Right ventricle myocardium inferior (tissue), 1 donor: ENCODE measurements around the gene GRID1. TPM values are rescaled to one million over a fixed set of nuclear protein-coding genes. Genes with fewer than 3 reads are reported as not detected.
A peak's percentile ranks its signal among the peaks of the same experiment; 100 is the strongest.

Source experiments
- ATAC-seq: fragments of 200-7000 bp; cut with Tn5 transposase; one replicate; pipeline ENCODE4 v1.9.1; 2020; ENCODE audit warnings: mild to moderate bottlenecking, moderate library complexity
- DNase-seq: peaks from one replicate; pipeline ENCODE4 v3.0.0; 2021; ENCODE audit errors: missing footprints
- intact Hi-C: fragments of 100-400 bp; cut with DNase I; formaldehyde crosslinking; loops from one replicate; pipeline ENCODE4 v1.11.0; 2022
- total RNA-seq: library from RNA; stranded (reverse); fragmentation: NEBNext Ultra II Directional; extraction: Animal tissue kit (Norgen Biotek cat#: 25700); gene quantifications from one replicate; pipeline ENCODE4 v1.2.1, GENCODE V29; 2021
- donor health status: DM: no; HTN: yes; CAD: no; lungs with severe emphysema.

The GRID1 gene
- total RNA-seq, 1 donor from 2014 or later = 1.3 TPM

DNA sequence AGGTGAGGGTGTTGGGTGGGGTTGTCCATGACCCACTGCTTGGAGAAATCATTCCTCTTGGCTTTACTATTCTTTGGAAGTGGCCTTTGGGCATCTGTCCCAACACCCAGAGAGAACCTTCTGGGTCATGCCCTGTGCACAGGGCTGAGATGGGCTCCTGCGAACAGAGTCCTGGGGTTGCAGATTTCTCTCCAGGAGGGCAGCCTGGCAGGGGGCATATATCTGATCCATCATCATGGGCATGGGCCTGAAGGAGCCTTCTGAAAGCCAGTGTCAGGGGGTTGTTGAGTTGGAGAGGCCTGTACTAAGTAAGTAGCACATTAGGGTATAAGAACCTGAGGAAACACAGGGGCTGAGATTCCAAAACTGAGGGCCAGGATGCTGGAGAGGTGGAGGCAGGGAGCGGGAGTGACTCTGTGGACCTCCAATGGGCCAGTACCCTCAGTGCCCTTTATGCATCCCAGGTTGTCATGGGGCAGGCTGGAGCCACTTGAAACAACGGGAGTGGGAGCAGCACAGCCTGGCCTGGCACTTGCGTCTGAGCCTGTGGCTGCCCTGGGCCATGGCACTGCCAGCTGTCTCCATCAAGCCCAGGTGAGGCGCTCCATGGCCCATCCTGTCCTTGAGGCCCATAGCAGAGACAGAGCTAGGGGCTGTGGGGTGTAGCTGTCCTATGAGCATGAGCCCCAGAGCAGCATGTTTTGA, 203.7 kb downstream of the GRID1 start:
- no peak for ATAC-seq
- intact Hi-C loops = no loop called here
- DNase-seq = no peak

DNA sequence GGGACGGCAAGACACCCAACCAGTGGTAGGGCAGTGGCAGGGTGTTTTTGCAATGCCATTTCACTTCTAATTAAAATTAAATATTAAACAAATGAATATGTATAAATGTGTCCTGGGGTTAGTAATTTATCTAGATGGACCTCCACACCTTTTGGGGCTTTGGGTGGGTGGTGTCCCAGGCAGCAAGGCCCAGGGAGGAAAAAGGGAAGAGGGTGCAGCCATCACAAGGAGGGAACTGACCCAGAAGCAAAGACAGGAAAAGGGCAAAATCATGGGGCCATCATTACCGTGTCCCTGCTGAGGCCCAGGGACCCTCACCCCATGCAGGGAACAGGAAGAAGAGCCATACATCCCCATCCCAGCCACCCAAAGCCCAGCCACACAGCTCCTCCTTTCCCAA, 204.6 kb downstream of the GRID1 start:
- intact Hi-C loops = no loop called here
- ATAC-seq = no peak
- no peak for DNase-seq

DNA sequence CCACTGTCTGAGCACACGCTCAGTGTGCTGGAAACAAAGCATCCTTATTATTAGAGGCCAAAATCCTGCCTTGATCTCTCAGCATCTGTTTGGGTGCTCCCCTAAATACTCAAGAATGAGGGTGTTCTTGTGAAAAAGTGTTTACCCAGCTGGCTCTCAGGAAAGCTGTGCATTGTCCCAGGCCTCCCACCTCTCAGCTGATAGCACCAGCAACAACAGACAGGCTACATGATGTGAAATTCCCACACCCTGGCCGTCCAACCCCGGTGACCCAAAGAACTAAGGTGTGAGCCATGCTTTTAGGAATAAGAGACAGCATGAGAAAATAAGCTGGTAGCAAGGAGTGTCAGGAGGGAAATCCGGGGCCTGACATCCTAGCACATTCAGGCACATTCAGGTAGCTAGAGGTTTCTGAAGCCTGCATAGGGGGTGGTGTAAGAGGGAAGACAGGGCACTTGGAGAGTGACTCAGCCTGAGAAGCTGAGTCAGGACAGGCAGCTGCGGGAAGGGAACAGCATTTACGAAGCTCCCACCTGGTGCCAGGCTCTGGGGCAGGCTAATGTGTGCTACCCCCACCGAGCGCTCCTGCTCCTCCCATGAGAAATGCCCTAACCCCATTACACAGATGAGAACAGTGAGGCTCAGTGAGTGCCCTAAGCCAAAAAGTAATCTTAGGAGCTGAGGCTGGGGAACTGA, 205.6 kb downstream of the GRID1 start:
- intact Hi-C loops = no loop called here
- DNase-seq = no peak
- ATAC-seq = no peak

DNA sequence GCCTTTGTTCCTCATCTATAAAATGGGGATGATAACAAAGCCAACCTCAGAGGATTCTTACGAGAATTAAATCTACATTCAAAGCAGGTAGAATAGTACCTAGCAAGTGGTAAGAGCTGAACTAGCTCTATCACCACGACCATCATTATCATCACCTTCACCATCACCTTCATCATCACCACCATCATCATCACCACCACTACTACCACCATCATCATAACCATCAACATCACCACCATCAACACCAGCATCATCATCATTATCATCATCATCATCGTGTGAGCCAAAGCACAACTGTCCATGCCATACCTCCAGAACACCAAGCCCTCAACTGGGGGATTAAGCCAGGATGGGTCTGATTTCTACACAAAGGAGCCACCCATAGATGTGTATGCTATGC, 206.8 kb downstream of the GRID1 start:
- intact Hi-C loops = no loop called here
- DNase-seq = no peak
- no peak for ATAC-seq

DNA sequence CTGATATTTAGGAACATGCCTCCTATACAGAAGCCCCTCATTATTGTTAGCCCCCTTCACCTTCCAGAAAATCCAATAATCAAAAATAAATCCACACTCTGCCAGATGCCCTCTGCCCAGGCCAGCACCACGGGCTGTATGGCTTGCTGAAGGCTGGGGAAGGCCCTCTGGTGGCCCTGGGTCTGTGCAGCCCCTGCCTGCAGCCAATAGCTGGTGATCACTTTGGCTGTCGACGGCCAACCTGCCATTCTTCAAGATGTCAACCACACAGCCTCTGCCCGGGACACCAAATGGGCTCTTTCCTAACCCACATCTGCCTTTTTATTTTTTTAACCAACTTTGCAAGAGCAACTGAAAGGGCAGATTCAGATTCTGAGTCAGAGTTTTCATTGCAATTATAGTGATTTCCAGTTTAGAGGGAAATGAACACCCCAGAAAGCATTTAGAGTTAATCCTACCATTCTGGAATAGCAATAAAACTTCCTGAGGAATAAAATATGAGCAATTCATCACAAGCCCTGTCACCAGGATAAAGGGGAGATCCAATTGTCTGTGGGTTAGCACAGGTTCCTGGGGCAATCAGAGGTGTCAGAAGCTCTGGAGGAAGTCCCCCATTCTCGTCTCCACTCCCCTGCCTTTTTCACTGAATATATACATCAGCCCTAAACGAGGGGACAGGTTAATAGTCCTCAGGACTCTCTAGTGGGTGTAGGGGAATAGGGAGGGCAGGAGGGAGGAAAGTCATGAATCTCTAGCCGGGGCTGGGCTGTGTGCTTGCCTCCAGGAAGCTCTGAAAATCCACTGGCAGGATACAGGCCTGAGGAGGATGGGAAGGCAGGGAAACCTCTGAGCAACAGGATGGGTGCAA, 211.3 kb downstream of the GRID1 start:
- intact Hi-C loops = no loop called here
- no peak for ATAC-seq
- no peak for DNase-seq

DNA sequence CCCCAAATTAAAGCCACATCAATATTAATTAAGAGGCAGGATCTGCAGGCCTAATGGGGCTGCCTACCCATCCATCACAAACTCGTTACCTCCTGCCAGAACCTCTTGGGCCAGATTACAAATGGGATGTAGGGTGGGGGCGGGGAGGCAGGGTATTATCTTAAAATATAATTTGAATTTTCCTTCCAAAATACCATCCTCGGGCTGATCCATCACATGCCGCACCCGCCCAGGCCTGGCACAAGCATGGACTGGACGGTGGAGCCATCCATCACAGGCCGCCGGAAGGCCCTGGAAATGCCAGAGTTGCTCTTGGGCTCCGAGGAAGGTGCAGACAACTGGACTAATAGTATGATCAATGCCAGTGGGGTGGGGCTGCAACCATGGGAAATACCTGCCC, 212.8 kb downstream of the GRID1 start:
- no peak for ATAC-seq
- DNase-seq = no peak
- intact Hi-C loops = no loop called here

DNA sequence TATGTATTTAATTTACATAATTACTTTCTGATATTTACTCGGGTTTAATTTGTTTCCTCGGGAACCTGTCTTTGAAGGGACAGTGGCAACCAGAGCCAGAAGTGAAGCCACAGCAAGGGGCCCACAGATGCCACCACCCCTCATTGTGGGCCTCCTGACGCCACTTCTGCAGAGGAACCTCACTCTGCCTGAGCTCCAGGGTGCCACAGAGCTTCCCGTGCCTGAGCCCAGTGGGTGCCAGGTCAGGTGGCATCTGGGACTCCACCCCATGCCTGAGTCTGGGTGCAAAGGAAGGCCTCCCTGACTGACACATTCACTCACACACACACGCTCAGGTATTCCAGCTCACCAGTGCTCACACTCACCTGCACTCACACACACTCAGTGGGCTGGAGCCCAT, 213.7 kb downstream of the GRID1 start:
- DNase-seq = no peak
- intact Hi-C loops = no loop called here
- no peak for ATAC-seq

DNA sequence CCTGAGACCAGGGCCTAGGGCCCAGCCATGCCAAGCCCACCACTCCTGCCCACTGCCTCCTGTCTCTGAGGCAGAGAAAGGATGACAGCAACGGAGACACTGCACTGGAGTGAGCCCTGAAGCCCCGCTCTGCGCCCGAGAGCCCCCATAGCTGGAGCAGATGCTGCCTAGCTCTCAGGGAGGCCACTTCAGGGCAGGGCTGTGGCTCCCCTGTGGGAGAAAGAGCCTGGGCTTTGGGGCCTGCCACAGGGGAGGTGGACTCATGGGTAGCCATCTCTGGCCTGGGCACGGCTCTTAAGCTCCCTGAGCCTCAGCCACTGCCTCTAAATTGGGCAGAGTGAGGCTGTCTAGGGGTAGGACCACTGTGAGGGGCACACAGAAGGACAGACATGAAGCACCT, 214.2 kb downstream of the GRID1 start:
- ATAC-seq = no peak
- intact Hi-C loops = no loop called here

DNA sequence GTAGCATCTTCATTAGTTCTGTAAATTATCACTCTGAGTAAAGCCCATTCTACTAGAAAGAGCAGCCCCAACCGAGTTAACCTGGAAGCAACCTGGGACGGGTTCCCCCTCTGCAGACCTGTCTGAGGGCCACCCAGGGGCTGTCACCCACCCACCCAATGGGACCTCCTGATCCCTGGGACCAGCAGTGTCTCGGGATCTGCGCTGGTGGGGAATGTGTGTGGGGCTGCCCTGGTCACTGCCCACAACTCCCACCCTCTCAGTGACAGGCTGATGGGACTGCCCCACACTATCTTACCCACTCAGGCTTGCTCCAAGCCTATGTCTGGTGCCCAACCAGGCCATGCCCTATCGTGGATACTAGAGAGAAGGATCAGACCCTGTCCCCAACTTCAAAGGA, 215.0 kb downstream of the GRID1 start:
- DNase-seq = no peak
- intact Hi-C loops = no loop called here
- no peak for ATAC-seq

More for the DNA sequence above, 214.2 kb downstream of the GRID1 start:
- DNase-seq = no peak

DNA sequence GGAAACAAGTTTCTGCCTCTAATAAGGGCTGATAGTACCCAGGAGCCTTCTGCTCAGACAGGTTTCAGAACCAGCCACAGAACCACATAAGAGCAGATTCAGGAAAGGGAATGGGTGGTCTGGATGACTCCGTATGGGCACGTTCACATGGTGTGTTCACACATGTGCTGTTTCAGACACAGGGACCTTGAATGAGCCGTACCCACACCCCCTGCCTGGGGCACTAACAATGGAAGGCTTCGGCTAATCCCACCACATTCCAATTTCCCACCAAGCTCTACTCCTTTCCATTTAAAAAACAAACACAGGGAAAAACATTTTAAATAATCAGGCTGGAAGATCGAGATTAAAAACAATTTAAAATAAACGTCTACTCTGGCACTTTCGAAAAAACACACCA, 217.3 kb downstream of the GRID1 start:
- intact Hi-C loops = no loop called here
- DNase-seq (no peak), ATAC-seq (no peak)

DNA sequence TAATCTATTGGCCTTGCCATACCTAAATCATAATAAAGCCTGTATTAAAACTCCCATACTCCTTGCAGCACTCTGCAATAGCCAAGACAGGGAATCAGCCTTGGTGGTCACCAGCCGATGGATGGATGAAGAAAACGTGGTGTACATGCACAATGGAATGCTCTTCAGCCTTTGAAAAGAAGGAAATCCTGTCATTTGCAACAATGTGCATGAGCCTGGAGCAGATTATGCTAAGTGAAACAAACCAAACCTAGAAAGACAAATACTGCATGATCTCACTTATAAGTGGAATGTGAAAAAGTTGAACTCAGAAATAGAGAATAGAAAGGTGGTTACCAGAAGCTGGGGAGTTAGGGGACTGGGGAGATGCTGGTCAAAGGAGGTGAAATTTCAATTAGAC, 218.5 kb downstream of the GRID1 start:
- intact Hi-C loops = no loop called here

DNA sequence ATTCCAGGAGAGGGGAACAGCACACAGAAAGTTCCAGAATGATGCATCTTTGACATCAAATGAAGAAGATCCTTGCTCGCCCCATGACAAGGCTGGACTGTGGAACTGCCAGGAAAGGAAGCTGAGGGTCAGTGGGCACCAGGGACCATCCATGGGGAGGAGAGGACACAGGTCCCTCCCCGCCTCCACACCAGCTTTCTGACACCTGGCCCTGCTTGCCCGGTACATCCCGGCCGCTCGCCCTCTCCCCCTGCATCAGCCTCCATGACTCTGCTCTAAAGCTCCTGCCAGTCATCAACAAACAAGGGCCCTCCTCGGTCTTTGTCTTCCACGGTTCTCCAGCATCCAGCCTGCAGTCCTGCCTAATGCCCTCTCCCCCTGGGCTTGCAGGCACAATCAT, 222.3 kb downstream of the GRID1 start:
- ATAC-seq = no peak
- intact Hi-C loops = no loop called here
- no peak for DNase-seq

More for the DNA sequence above, 218.5 kb downstream of the GRID1 start:
- DNase-seq (no peak), ATAC-seq (no peak)

DNA sequence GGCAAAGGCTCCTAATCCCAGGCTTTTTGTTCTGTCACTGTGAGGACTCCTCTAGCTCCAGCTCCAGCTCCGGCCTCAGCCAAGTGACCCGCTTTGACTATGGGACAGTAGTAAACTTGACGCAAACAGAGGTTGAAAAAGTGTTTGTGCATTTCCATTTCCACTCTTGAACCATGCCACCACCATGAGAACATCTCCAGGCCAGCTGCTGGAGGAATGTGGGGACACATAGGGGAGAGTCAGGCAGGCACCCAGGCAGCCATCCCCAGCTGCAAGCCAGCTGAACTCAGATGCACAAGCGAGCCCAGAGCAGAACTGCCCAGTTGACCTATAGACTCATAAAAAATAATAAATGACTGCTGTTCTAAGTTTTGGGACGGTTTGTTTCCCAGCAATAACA, 224.7 kb downstream of the GRID1 start:
- intact Hi-C loops = no loop called here
- no peak for DNase-seq
- ATAC-seq = no peak

DNA sequence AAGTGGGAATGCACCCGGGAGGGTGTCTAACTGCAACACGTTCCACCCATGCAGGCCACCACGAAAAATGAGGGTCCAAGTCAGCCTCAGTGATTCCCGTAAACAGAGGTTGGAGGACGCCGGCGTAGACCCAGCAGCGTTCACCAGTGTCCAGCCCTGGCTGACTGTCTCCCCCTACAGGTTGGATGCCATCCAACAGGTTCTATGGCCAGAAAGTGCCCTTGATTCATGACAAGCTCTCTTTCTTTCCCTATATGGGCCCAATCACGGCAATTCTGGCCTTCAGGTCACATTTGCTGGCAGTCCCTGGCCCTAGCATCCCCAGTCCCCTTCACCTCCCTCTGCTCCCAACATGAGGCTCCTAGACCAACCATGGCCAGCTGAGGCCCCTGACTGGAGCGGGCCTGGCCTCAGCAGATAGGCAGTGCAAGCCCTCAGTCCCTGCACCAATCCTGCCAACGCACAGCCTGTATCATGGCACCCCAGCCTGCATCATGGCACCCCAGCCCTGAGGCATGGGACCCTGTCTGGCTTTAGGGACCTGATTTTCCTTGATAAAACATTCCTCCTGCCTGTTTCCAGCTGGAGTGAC, 227.4 kb downstream of the GRID1 start:
- no peak for ATAC-seq
- intact Hi-C loops = no loop called here
- no peak for DNase-seq

DNA sequence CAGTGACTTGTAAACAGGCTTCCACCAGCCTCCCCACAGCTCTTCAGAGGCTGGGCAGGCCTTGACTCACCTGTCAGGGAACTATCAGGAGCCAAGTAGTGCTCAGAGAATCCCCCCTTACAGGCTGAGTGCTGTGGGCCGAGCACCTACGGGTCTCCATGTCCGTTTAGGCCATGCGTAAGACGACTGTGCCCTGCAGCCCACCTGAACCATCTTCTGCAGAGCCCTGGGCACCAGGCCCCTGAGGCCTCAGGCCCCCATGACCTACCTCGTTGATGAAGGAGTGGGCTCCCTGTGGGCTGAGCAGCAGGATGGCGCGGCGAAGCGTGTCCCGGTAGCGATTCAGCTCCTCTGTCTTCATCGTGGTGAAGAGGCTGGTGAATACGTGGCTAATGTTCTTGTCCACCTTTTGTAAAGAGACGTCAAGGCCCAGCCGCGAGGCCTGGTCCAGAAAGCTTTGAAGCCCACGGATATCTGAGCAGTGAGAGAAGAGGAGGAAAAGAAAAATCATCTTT, 228.0 kb downstream of the GRID1 start:
- no peak for DNase-seq
- ATAC-seq = no peak
- intact Hi-C loops = no loop called here

DNA sequence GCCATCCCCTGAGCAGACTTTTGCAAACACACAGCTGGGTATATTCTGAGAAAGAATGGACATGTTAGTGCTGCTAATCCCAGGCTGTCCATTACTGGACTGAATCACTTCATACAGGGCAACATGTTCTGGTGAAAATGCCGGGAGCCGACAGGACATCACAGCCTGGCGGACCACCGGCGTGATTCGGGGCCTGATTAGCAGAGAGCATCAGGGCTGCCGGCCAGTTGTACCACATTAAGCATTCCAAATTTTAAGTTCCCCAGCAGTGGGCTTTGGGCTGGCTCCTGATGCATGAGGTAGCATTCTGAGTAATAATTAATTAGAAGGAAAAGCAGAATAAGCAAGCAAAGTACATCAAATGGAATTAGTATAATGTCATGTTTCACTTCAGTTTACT, 229.0 kb downstream of the GRID1 start:
- intact Hi-C loops = no loop called here
- ATAC-seq (no peak), DNase-seq (no peak)

DNA sequence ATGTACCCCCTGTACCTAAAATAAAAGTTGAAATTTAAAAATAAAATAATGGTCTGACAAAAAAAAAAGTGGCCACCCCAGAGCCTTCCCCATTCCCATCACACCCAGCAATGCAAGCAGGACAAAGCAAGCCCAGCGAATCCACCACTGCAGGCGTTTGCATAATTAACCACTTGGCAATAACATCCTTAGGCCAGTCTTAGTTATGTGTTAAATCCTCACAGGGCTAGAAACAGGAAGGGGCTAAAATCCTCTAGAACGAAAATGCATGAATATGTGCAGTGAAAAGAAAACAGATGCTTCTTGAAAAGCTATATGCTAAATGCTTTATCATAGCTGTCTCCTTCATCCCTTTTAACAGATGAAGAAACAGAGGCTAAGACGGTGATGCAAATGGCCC, 229.7 kb downstream of the GRID1 start:
- intact Hi-C loops = no loop called here
- DNase-seq (no peak), ATAC-seq (no peak)

DNA sequence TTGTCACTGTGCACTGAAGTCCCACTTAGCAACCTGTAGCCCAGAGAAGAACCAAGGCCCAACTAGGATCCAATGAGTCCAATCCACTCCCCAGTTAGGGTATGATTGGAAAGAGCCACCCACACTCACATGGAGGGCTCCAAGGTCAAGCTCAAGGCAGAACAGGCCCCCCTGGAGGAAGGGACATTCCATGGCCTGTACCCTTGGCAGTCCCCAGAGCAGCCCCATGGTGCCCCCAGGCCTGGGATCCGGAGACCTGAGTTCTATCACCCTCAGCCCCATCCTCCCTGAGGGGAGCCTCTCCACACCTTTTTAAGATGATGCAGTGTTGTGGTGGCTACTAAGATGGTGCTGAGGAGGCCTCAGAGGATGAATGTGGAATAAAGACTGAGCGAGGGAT, 231.4 kb downstream of the GRID1 start:
- intact Hi-C loops = no loop called here
- peak; percentile 26 for ATAC-seq
- DNase-seq = no peak

DNA sequence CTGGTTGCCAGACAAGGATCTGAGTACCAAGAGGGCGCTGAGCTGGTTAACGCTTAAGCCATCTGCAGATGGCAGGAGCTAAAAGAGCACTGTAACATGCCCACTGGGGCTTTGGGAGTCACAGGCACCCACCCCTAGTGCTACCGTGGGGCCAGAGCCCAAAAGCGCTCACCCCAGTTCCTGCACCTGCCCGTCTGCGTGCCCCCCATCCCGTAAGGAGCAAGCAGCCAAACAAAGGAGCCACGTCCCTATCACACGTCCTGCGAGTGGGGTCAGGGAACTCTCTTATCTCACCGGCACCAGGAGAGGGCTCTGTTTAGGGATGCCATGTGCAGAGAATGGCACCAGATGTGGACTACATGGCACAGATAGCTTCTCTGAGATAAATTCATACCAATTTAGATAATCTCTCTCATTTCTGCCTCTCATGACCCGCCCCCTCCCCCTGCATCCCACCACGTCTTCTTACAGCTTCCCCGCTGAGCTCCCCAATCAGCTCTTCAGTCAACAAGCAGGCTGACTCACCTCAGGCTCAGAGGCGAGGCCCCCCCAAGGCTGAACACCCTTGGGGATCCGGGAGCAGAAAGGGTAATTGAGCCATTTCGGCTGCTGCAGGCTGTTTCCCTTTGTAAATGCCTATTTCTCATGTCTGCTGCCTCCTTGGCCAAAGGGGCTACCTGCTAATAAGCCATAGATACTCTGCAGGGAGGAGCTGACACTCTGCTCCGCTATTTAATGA, 235.7 kb downstream of the GRID1 start:
- DNase-seq (peak; percentile 28), ATAC-seq (no peak)

More for the DNA sequence above, 235.7 kb downstream of the GRID1 start:
- intact Hi-C loops = no loop called here
